GM12872 (cell line): ENCODE data around the gene ALKAL2.

ENCODE experiments used
- TF ChIP-seq, protein P1 (sequence below): IDR thresholded peaks from 3 replicates; pipeline ENCODE4 v1.5.1; 2011; ENCODE audit warnings: low read depth, mild to moderate bottlenecking, low read length, moderate library complexity; ENCODE audit not compliant: insufficient read depth

The ALKAL2 gene

DNA sequence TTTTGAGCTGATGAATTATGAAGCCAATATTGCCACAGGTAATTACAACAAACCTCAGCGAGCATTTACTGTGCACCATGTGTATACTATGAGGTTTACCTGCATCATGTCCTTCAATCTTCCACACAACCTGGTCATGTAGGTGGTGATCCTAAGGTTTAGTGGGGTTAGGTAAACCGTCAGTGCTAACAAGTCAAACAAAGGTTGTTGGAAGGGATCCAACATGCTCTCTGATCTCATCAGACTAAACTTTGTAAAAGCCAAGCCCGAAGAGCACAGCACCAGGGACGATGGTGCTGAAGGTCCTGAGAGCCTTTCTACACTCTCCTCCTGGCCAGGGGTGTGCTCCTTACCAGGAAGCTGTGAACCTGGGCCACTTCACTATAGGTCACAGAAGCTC is 53.5 kb downstream of the ALKAL2 start:
- TF ChIP-seq, protein P1, sequence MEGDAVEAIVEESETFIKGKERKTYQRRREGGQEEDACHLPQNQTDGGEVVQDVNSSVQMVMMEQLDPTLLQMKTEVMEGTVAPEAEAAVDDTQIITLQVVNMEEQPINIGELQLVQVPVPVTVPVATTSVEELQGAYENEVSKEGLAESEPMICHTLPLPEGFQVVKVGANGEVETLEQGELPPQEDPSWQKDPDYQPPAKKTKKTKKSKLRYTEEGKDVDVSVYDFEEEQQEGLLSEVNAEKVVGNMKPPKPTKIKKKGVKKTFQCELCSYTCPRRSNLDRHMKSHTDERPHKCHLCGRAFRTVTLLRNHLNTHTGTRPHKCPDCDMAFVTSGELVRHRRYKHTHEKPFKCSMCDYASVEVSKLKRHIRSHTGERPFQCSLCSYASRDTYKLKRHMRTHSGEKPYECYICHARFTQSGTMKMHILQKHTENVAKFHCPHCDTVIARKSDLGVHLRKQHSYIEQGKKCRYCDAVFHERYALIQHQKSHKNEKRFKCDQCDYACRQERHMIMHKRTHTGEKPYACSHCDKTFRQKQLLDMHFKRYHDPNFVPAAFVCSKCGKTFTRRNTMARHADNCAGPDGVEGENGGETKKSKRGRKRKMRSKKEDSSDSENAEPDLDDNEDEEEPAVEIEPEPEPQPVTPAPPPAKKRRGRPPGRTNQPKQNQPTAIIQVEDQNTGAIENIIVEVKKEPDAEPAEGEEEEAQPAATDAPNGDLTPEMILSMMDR = no peak

DNA sequence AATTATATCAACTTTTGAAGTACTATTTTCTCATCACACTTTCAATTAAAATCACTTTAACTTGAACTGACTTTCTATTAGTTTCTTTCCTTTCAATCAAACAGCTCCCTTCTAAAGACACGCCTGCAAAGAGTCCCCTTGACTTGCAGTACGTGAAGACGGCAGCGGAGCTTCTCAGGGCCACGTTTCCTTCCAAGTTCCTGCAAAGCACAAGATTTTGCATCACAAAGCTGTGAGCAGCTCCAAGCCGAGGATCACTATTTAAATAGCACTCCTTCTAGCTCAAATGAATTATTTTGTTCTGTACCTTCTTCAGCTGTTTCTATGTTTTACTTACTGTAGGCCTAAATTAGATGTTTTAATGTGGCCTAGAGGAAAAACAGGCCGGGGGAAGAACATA is 54.9 kb downstream of the ALKAL2 start:
- TF ChIP-seq, protein P1 = no peak

DNA sequence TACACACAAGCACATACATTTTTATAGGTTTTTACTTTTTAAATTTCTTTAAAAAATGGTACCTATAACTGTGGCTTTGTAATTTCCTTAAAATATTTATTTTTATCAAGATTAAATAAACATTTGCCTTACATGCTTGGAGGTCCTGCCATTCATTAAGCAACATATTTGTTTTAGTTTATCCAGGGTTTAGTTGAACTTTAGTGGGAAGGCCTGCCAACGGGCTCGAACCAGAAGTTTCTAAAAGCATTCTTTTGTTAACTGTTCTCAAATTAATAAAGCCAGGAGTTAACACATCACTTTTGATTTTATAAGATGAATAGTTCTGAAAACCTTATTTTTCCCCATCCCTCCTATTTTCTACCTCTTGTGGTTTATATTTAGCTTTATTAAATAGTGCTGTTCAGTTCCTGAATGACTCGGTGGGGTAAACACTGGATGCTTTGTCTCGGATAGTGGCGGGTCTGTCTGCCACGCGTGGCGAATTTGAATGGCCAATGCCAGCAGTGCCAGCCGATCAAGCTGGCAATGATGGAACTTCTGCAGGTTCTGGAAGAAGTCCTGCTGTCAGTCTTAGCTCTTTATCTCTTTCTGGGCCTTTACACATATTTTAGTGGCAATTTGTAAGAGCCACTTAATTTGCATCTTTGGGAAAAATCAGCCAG is 56.2 kb downstream of the ALKAL2 start:
- TF ChIP-seq, protein P1 = no peak
